Thyroid gland (tissue), 4 donors: ENCODE measurements around the gene SKIC2. TPM values are rescaled to one million over a fixed set of nuclear protein-coding genes. Genes with fewer than 3 reads are reported as not detected.
"Not testable (repeated sequence)": the region's sequence is repeated elsewhere in the genome, so short reads cannot be mapped to it uniquely, and the experiment has no call there.

Experiments
- DNase-seq, 2 donors: peaks; one replicate each; pipeline ENCODE4 v3.0.0-alpha.2; 2019
- H3K27ac ChIP-seq, 3 donors: fragments of 200-600 bp; sonication (generic); 1 replicate in 2 of 3; 2 replicates in 1 of 3; pipeline ENCODE4 v1.5.1; 2016 to 2019; ENCODE audit warnings: mild to moderate bottlenecking in 1 of 3, moderate library complexity in 1 of 3
- H3K27me3 ChIP-seq: fragments of 200-600 bp; sonication (generic); one replicate; pipeline ENCODE4 v1.5.1; 2019
- H3K36me3 ChIP-seq, 2 donors: fragments of 200-600 bp; sonication (generic); one replicate each; pipeline ENCODE4 v1.5.1; 2016 to 2019
- H3K4me1 ChIP-seq, 2 donors: fragments of 200-600 bp; sonication (generic); one replicate each; pipeline ENCODE4 v1.5.1; 2017 to 2019
- H3K4me3 ChIP-seq, 3 donors: fragments of 200-600 bp; sonication (generic); replicated peaks in 1 of 3; 1 replicate in 2 of 3; 2 replicates in 1 of 3; pipeline ENCODE4 v1.5.1; 2016; ENCODE audit warnings: mild to moderate bottlenecking in 1 of 3
- H3K9me3 ChIP-seq: fragments of 200-600 bp; sonication (generic); one replicate; pipeline ENCODE4 v1.5.1; 2017
- CTCF ChIP-seq, 6 experiments: fragments of 200-600 bp in 3 of 6; fragments of 450-650 bp in 3 of 6; sonication (generic) in 3 of 6; IDR thresholded peaks; one replicate each; pipeline ENCODE4 v1.5.1; 2016 to 2019; ENCODE audit warnings: antibody characterized with exemption in 6 of 6, mild to moderate bottlenecking in 2 of 6, inconsistent platforms in 1 of 6, moderate library complexity in 1 of 6
- POLR2A ChIP-seq, 2 donors: fragments of 450-650 bp; IDR thresholded peaks; one replicate each; pipeline ENCODE4 v1.6.1; 2017; ENCODE audit warnings: antibody characterized with exemption in 2 of 2, mild to moderate bottlenecking in 2 of 2, moderate library complexity in 1 of 2
- WGBS, 2 donors: methylation state at CpG; one replicate each; pipeline ENCODE4 v1.1.5; 2017; 5-methylcytosine and 5-hydroxymethylcytosine counted together
- intact Hi-C: fragments of 100-400 bp; cut with DNase I; formaldehyde crosslinking; loops from one replicate; pipeline ENCODE4 v1.15.1; 2023
- total RNA-seq, 4 donors: library from RNA; depleted of rRNA; stranded (reverse); fragments of >200 nt; gene quantifications; one replicate each; pipeline ENCODE4 v1.2.3, GENCODE V29; 2016

SKIC2 gene
- total RNA-seq, 4 donors from 2014 or later = 35.1 to 47.1 (median 39.4) TPM

- Histone ChIP-seq H3K27ac (no peak overlapping the region), H3K9me3 (no peaks in the 10 kb centered on the region), H3K36me3 (no peaks in the 10 kb centered on the region), H3K27me3 (no peaks in the 10 kb centered on the region), H3K4me3 (no peak overlapping the region), H3K4me1 (no peaks in the 10 kb centered on the region)
- no peak for DNase-seq
- intact Hi-C loops = no loop called here
- no peak for TF ChIP-seq POLR2A (IDR thresholded peaks at IDR 0.05)
- no peak for TF ChIP-seq CTCF (IDR thresholded peaks at IDR 0.05)
- 92 to 93% methylated on average over 5 of the region's 5 CpGs for WGBS, 2 donors
Observed at GRCh38 chr6:31978831-31979230, 19.9 kb downstream of the SKIC2 start.

- no peak for DNase-seq
- intact Hi-C loops = no loop called here
- no peaks in the 10 kb centered on the region for H3K9me3 ChIP-seq
- no peak overlapping the region for H3K4me3 ChIP-seq
- H3K4me1 ChIP-seq = no peaks in the 10 kb centered on the region
- no peaks in the 10 kb centered on the region for H3K36me3 ChIP-seq
- 84 to 96% methylated on average over 3 of the region's 3 CpGs for WGBS, 2 donors
- TF ChIP-seq CTCF (IDR thresholded peaks at IDR 0.05) (no peak), POLR2A (IDR thresholded peaks at IDR 0.05) (no peak)
- no peaks in the 10 kb centered on the region for H3K27me3 ChIP-seq
- H3K27ac ChIP-seq = no peak overlapping the region
Observed at GRCh38 chr6:31979238-31979898, 20.4 kb downstream of the SKIC2 start.

GRCh38 chr6:31980195-31980876, 21.4 kb downstream of the SKIC2 start:
- H3K9me3 ChIP-seq, H3K36me3 ChIP-seq, DNase-seq, H3K4me1 ChIP-seq, H3K27me3 ChIP-seq, intact Hi-C loops, H3K4me3 ChIP-seq: not testable (repeated sequence)
- peak overlapping the region in 1 of 3 donors; percentile 17 for H3K27ac ChIP-seq
- 90 to 92% methylated on average over 9 to 13 of the region's 13 CpGs for WGBS, 2 donors

- H3K36me3 ChIP-seq, DNase-seq, H3K4me1 ChIP-seq, H3K27ac ChIP-seq, intact Hi-C loops, H3K4me3 ChIP-seq, H3K9me3 ChIP-seq, H3K27me3 ChIP-seq: not testable (repeated sequence)
- WGBS, 2 donors = no CpG with 5 or more reads among the region's 5 CpGs
Observed at GRCh38 chr6:31980998-31981397, 22.0 kb downstream of the SKIC2 start.

GRCh38 chr6:31981744-31982143, 22.8 kb downstream of the SKIC2 start, which contains the start of gene C4A:
Gene C4A, plus strand, starts transcription at chr6:31982057. Its CDS starts 51 bp downstream, at chr6:31982108.
- H3K4me3 ChIP-seq, H3K36me3 ChIP-seq, H3K9me3 ChIP-seq, H3K27me3 ChIP-seq, H3K4me1 ChIP-seq, intact Hi-C loops, H3K27ac ChIP-seq, DNase-seq: not testable (repeated sequence)
- no CpG with 5 or more reads among the region's 7 CpGs for WGBS, 2 donors

GRCh38 chr6:31989363-31989762, 30.4 kb downstream of the SKIC2 start:
- DNase-seq, H3K27ac ChIP-seq, H3K4me1 ChIP-seq, H3K9me3 ChIP-seq, H3K36me3 ChIP-seq, H3K4me3 ChIP-seq, intact Hi-C loops, H3K27me3 ChIP-seq: not testable (repeated sequence)
- no CpG with 5 or more reads among the region's 10 CpGs for WGBS, 2 donors

GRCh38 chr6:31994421-31994820, 35.4 kb downstream of the SKIC2 start:
- H3K4me1 ChIP-seq, DNase-seq, intact Hi-C loops, H3K4me3 ChIP-seq, H3K27me3 ChIP-seq, H3K36me3 ChIP-seq, H3K27ac ChIP-seq, H3K9me3 ChIP-seq: not testable (repeated sequence)
- 96% methylated on average over 8 of the region's 14 CpGs; no CpG with 5 or more reads in 1 of the 2 donors for WGBS, 2 donors

- H3K36me3 ChIP-seq, intact Hi-C loops, H3K4me1 ChIP-seq, H3K4me3 ChIP-seq, DNase-seq, H3K27me3 ChIP-seq, H3K9me3 ChIP-seq, H3K27ac ChIP-seq: not testable (repeated sequence)
- WGBS, 2 donors = 90% methylated on average over 6 of the region's 6 CpGs; no CpG with 5 or more reads in 1 of the 2 donors
Observed at GRCh38 chr6:31996385-31996784, 37.4 kb downstream of the SKIC2 start.

- H3K4me1 ChIP-seq, H3K27me3 ChIP-seq, intact Hi-C loops, H3K27ac ChIP-seq, H3K36me3 ChIP-seq, DNase-seq, H3K9me3 ChIP-seq, H3K4me3 ChIP-seq: not testable (repeated sequence)
- no CpG with 5 or more reads among the region's 15 CpGs for WGBS, 2 donors
Observed at GRCh38 chr6:32002546-32003268, 43.7 kb downstream of the SKIC2 start.

- intact Hi-C loops, DNase-seq, H3K27me3 ChIP-seq, H3K36me3 ChIP-seq, H3K9me3 ChIP-seq, H3K27ac ChIP-seq, H3K4me3 ChIP-seq, H3K4me1 ChIP-seq: not testable (repeated sequence)
- WGBS, 2 donors = no CpG with 5 or more reads among the region's 7 CpGs
Observed at GRCh38 chr6:32003301-32003700, 44.3 kb downstream of the SKIC2 start.
